Measurements from ENCODE around the gene NRG4.
"Not testable (repeated sequence)": the region's sequence is repeated elsewhere in the genome, so short reads cannot be mapped to it uniquely, and the experiment has no call there.

NRG4 gene

DNA sequence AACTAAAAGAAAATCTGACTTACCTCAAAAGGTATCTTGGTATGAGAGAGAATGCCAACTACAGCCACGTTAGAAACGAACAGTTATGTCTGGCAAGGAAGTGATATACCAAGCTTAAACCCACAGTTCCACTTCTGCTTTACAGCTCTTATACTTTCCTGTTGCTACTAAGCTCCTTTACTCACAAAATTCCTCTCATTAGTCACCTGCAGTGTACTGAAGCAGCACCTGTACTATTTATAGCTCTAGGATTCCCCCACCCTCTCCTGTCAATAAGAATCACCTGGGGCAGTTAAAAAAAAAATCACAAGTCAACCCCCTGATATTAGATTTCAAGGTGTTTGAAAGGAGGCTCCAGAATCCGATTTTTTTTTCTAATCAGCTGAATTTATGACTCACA, 44.7 kb upstream of the NRG4 start:
- H3K4me2 ChIP-seq (ENCODE audit: low read length): peak overlapping the region; percentile 9
- H3K79me2 ChIP-seq (ENCODE audit: control insufficient read depth, low read length): no peaks in the 10 kb centered on the region
- no peaks in the 10 kb centered on the region for H3K36me3 ChIP-seq (ENCODE audit: control insufficient read depth, low read length)
- H3K27ac ChIP-seq (ENCODE audit: low read depth, low read length): no peak overlapping the region
- H3K4me3 ChIP-seq (ENCODE audit: low read length): no peak overlapping the region
- H3K9me2 ChIP-seq (replicated peaks; ENCODE audit: control insufficient read depth, low read length): no peaks in the 10 kb centered on the region
- H4K20me1 ChIP-seq (ENCODE audit: control insufficient read depth, insufficient read depth, low read depth, low read length): no peaks in the 10 kb centered on the region
- peaks cover 42% of the 10 kb centered on the region for H3K27me3 ChIP-seq (ENCODE audit: control insufficient read depth, low read length)
- peaks cover 15% of the 10 kb centered on the region for H3K4me1 ChIP-seq (ENCODE audit: control insufficient read depth, low read length)
- H3K9me3 ChIP-seq (ENCODE audit: control insufficient read depth, insufficient read depth, low read length): no peaks in the 10 kb centered on the region
- no peaks in the 10 kb centered on the region for H3F3A ChIP-seq (ENCODE audit: control insufficient read depth, insufficient read depth)
- TF ChIP-seq EZH2phosphoT487 (IDR thresholded peaks at IDR 0.05; ENCODE audit: borderline replicate concordance, low read length): no peak
- TF ChIP-seq, protein P1, sequence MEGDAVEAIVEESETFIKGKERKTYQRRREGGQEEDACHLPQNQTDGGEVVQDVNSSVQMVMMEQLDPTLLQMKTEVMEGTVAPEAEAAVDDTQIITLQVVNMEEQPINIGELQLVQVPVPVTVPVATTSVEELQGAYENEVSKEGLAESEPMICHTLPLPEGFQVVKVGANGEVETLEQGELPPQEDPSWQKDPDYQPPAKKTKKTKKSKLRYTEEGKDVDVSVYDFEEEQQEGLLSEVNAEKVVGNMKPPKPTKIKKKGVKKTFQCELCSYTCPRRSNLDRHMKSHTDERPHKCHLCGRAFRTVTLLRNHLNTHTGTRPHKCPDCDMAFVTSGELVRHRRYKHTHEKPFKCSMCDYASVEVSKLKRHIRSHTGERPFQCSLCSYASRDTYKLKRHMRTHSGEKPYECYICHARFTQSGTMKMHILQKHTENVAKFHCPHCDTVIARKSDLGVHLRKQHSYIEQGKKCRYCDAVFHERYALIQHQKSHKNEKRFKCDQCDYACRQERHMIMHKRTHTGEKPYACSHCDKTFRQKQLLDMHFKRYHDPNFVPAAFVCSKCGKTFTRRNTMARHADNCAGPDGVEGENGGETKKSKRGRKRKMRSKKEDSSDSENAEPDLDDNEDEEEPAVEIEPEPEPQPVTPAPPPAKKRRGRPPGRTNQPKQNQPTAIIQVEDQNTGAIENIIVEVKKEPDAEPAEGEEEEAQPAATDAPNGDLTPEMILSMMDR (IDR thresholded peaks at IDR 0.05; ENCODE audit: low read depth, low read length, poor library complexity, severe bottlenecking): no peak

DNA sequence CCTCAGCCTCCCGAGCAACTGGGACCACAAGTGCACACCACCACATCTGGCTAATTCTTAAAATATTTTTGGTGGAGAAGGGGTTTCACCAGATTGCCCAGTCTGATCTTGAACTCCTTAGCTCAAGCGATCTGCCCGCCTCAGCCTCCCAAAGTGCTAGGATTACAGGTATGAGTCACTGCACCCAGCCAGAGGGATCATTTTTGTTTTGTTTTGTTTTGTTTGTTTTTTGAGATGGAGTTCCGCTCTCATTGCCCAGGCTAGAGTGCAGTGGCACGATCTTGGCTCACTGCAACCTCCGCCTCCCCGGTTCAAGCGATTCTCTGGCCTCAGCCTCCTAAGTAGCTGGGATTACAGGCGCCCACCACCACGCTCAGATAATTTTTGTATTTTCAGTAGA, 42.0 kb upstream of the NRG4 start:
- H3F3A ChIP-seq (ENCODE audit: control insufficient read depth, insufficient read depth); H3K79me2 ChIP-seq (ENCODE audit: control insufficient read depth, low read length); H3K9me3 ChIP-seq (ENCODE audit: control insufficient read depth, insufficient read depth, low read length); H3K4me2 ChIP-seq (ENCODE audit: low read length); H4K20me1 ChIP-seq (ENCODE audit: control insufficient read depth, insufficient read depth, low read depth, low read length); H3K9me2 ChIP-seq (replicated peaks; ENCODE audit: control insufficient read depth, low read length); H3K27ac ChIP-seq (ENCODE audit: low read depth, low read length); H3K4me3 ChIP-seq (ENCODE audit: low read length); H3K36me3 ChIP-seq (ENCODE audit: control insufficient read depth, low read length): not testable (repeated sequence)
- Histone ChIP-seq H3K4me1 (ENCODE audit: control insufficient read depth, low read length) (peaks cover 12% of the 10 kb centered on the region), H3K27me3 (ENCODE audit: control insufficient read depth, low read length) (peaks cover 19% of the 10 kb centered on the region)

DNA sequence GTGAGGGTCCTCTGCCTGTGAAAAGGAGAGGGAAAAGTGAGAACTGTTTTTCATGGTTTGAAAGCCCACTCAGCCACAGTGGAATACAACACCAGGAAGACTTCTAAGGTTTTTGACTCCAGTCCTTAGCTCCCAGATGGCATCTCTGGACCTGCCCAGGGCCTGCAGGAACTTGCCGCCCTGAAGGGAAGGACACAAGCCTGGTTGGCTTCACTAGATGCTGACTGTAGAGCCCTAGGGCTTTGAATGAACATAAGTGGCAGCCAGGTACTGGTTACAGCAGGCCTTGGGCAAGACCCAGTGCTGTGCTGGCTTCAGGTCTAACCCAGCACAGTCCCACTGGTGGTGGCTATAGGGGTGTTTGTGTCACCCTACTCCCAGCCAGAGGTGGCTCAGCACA, 26.3 kb upstream of the NRG4 start:
- no peaks in the 10 kb centered on the region for H3K9me3 ChIP-seq (ENCODE audit: control insufficient read depth, insufficient read depth, low read length)
- no peak overlapping the region for H3K4me3 ChIP-seq (ENCODE audit: low read length)
- no peak for TF ChIP-seq EZH2phosphoT487 (IDR thresholded peaks at IDR 0.05; ENCODE audit: borderline replicate concordance, low read length)
- TF ChIP-seq, protein P1 (IDR thresholded peaks at IDR 0.05; ENCODE audit: low read depth, low read length, poor library complexity, severe bottlenecking): no peak

DNA sequence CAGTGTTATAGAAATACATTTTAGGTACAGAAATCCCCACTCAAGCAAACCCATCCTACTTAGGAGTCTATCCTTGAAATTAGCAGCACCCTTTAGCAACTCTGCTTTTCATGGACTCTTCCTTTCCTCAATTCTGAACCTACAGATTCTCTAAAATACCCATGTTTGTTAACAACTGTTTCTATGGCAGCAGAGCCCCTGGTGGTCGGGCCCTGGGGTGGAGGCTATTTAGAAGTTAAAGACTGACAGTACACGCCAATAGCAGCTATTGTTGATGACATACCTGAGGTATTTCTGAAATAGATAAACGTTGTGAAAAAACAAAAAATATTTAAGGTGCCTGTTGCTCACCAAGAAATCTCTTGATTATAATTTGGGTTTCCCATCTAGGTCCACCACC, 23.4 kb upstream of the NRG4 start:
- Histone ChIP-seq H3K36me3 (ENCODE audit: control insufficient read depth, low read length) (no peaks in the 10 kb centered on the region), H3K79me2 (ENCODE audit: control insufficient read depth, low read length) (no peaks in the 10 kb centered on the region), H3K9me2 (replicated peaks; ENCODE audit: control insufficient read depth, low read length) (no peaks in the 10 kb centered on the region), H3K27me3 (ENCODE audit: control insufficient read depth, low read length) (peaks cover 16% of the 10 kb centered on the region), H3K4me3 (ENCODE audit: low read length) (no peak overlapping the region), H3K4me2 (ENCODE audit: low read length) (no peak overlapping the region), H3K4me1 (ENCODE audit: control insufficient read depth, low read length) (no peaks in the 10 kb centered on the region), H3F3A (ENCODE audit: control insufficient read depth, insufficient read depth) (no peaks in the 10 kb centered on the region), H4K20me1 (ENCODE audit: control insufficient read depth, insufficient read depth, low read depth, low read length) (no peaks in the 10 kb centered on the region), H3K27ac (ENCODE audit: low read depth, low read length) (no peak overlapping the region), H3K9me3 (ENCODE audit: control insufficient read depth, insufficient read depth, low read length) (no peaks in the 10 kb centered on the region)
- TF ChIP-seq, protein P1 (IDR thresholded peaks at IDR 0.05; ENCODE audit: low read depth, low read length, poor library complexity, severe bottlenecking): no peak
- TF ChIP-seq EZH2phosphoT487 (IDR thresholded peaks at IDR 0.05; ENCODE audit: borderline replicate concordance, low read length): no peak

More for the DNA sequence above, 26.3 kb upstream of the NRG4 start:
- Histone ChIP-seq H3K79me2 (ENCODE audit: control insufficient read depth, low read length) (no peaks in the 10 kb centered on the region), H4K20me1 (ENCODE audit: control insufficient read depth, insufficient read depth, low read depth, low read length) (no peaks in the 10 kb centered on the region), H3F3A (ENCODE audit: control insufficient read depth, insufficient read depth) (no peaks in the 10 kb centered on the region), H3K36me3 (ENCODE audit: control insufficient read depth, low read length) (no peaks in the 10 kb centered on the region), H3K4me1 (ENCODE audit: control insufficient read depth, low read length) (no peaks in the 10 kb centered on the region), H3K27ac (ENCODE audit: low read depth, low read length) (no peak overlapping the region), H3K4me2 (ENCODE audit: low read length) (no peak overlapping the region), H3K9me2 (replicated peaks; ENCODE audit: control insufficient read depth, low read length) (no peaks in the 10 kb centered on the region), H3K27me3 (ENCODE audit: control insufficient read depth, low read length) (peaks cover 19% of the 10 kb centered on the region)
